ENCODE measurements around the gene ALPL. TPM values are rescaled to one million over a fixed set of nuclear protein-coding genes. Genes with fewer than 3 reads are reported as not detected.

ALPL gene
- polyA plus RNA-seq, 1 experiment, result 0.45 TPM

DNA sequence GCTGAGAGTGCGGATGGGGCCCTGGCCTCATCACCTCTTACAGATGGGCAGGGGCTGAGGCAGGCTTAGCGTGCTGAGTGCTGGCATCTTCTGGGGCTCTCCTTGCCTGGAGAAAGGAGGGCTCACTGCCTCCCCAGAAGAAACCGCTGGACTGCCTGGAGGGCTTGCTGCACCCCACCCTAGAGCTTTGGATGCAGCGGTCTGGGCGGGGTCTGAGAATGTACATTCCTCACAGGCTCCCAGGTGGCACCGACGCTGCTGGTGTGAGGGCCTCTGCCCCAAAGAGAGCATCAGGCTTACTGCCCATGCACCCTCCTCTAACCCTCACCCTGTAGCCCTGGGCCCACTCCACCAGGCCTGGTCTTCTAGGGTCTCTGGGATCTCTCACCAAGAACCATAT, 108.8 kb downstream of the ALPL start:
- TF ChIP-seq, protein P1, sequence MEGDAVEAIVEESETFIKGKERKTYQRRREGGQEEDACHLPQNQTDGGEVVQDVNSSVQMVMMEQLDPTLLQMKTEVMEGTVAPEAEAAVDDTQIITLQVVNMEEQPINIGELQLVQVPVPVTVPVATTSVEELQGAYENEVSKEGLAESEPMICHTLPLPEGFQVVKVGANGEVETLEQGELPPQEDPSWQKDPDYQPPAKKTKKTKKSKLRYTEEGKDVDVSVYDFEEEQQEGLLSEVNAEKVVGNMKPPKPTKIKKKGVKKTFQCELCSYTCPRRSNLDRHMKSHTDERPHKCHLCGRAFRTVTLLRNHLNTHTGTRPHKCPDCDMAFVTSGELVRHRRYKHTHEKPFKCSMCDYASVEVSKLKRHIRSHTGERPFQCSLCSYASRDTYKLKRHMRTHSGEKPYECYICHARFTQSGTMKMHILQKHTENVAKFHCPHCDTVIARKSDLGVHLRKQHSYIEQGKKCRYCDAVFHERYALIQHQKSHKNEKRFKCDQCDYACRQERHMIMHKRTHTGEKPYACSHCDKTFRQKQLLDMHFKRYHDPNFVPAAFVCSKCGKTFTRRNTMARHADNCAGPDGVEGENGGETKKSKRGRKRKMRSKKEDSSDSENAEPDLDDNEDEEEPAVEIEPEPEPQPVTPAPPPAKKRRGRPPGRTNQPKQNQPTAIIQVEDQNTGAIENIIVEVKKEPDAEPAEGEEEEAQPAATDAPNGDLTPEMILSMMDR (IDR thresholded peaks at IDR 0.05; ENCODE audit: insufficient read depth, low read depth, low read length), result no peak
- H3K36me3 ChIP-seq (ENCODE audit: control insufficient read depth, insufficient read depth, low read length), result no peaks in the 10 kb centered on the region
- H3K4me3 ChIP-seq (ENCODE audit: low read depth, low read length), result no peak overlapping the region
- ChIA-PET CTCF (no interaction called here), POLR2A (no interaction called here)
- no peak for DNase-seq (ENCODE audit: low read depth)
- H3K27me3 ChIP-seq (ENCODE audit: control insufficient read depth, insufficient read depth, low read length), result peaks cover 9% of the 10 kb centered on the region; the same call in 1 of the 2 replicates

DNA sequence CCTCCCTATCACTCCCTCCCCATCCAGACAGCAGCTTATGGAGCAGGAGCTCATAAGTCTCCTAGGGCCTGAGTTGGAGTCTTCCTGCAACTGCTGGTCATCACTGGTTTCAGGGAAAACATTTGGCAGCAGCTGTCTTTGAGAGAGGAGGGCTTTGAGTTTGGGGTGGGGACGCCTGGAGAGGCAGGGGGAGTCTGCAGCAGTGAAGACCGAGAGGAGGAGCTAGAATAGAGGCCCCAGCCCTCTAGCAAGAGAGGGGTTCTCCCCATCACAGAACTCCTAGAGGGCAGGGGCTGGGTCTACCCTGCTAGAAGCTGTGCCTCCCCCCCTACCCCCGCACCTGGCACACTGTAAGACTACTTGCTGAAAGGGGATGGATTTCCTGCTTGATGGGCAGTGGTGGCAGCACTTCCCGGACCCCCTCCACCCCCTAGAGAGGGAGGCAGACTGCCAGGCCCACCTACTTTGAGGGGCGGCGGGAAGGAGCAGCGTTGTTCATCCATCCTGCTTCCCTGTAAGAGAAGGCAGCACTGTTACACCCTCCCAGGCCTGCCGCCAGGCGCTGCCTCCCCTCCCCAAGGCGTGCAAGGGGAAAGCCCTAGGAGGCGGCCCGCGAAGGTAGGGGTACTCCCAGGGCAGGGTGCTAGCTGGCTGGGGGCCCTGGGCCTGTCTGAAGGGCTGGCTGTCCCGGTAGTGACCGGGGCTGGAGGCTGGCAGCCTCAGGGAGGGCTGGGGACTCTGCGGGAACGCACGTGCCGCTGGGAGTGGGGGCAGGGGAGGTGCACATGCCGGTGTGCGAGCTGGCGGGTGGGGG, 109.5 kb downstream of the ALPL start:
- CTCF ChIA-PET, result interaction anchor here (0.7 kb wide), 1 partner anchor 889 kb away, joined by 4 read pairs; no protein-coding TSS in a partner anchor

DNA sequence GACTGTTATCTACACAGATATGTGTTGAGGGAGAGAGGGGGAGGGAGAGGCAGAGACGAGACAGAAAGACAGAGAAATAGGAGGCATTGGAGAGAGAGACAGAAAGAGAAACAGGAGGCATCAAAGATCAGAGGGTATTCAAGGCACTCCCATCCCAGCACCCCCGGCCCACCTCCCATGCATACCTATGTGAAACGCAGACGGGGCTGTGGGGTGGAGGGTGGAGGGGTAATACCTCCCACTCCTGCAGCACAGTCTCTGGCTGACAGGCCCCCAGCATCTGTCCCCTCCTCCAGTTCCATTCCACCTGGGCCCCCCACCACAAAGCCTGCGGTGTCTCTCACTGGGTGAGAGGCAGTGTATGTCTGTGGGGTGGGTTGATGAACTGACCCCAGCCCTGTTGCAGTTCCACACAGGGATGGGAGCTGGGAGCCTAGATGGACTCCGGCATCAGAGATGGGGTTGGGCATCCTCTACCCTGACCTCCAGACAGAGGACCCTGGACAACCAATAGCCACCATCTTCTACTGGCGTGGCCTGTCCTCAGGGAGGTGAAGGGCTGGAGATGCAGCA, 110.2 kb downstream of the ALPL start:
- CTCF ChIA-PET, result interaction anchor here (0.7 to 1.3 kb wide), 2 partner anchors 113 to 888 kb away, joined by 4 read pairs; no protein-coding TSS in a partner anchor
- no peaks in the 10 kb centered on the region for H3K36me3 ChIP-seq (ENCODE audit: control insufficient read depth, insufficient read depth, low read length)
- peaks cover 8% of the 10 kb centered on the region; the same call in 1 of the 2 replicates for H3K27me3 ChIP-seq (ENCODE audit: control insufficient read depth, insufficient read depth, low read length)
- no peak overlapping the region for H3K4me3 ChIP-seq (ENCODE audit: low read depth, low read length)
- DNase-seq (ENCODE audit: low read depth), result no peak
- POLR2A ChIA-PET, result no interaction called here
- TF ChIP-seq, protein P1 (IDR thresholded peaks at IDR 0.05; ENCODE audit: insufficient read depth, low read depth, low read length), result no peak

More for the DNA sequence above, 109.5 kb downstream of the ALPL start:
- POLR2A ChIA-PET, result no interaction called here
- DNase-seq (ENCODE audit: low read depth), result no peak
- TF ChIP-seq, protein P1 (IDR thresholded peaks at IDR 0.05; ENCODE audit: insufficient read depth, low read depth, low read length), result no peak
- Histone ChIP-seq H3K27me3 (ENCODE audit: control insufficient read depth, insufficient read depth, low read length) (peaks cover 9% of the 10 kb centered on the region; the same call in 1 of the 2 replicates), H3K36me3 (ENCODE audit: control insufficient read depth, insufficient read depth, low read length) (no peaks in the 10 kb centered on the region), H3K4me3 (ENCODE audit: low read depth, low read length) (no peak overlapping the region)

DNA sequence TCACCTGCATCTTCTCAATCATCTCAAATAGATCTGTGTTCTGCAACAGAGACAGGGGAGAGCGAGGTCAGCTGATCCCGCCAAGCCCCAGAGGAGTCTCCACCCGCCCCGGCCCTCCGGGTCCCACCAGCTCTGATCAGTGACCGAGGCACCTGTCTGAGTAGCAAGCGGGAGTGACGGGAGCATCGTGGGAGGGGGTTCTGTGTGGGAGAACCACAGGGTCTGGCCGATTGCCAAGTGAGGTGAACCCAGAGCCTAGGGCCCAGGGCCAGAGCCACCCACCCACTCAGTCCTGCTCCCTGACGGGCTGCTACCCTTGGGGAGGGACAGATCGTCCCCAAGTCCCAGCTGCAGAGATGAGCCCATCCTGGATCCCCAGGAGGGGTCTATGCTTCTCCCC, 110.8 kb downstream of the ALPL start:
- no peak for DNase-seq (ENCODE audit: low read depth)
- TF ChIP-seq, protein P1 (IDR thresholded peaks at IDR 0.05; ENCODE audit: insufficient read depth, low read depth, low read length), result no peak
- ChIA-PET CTCF (interaction anchor here (1.3 kb wide), 1 partner anchor 113 kb away, joined by 4 read pairs; no protein-coding TSS in a partner anchor), POLR2A (no interaction called here)
- H3K4me3 ChIP-seq (ENCODE audit: low read depth, low read length), result no peak overlapping the region
- no peaks in the 10 kb centered on the region for H3K36me3 ChIP-seq (ENCODE audit: control insufficient read depth, insufficient read depth, low read length)
- peaks cover 12% of the 10 kb centered on the region; the same call in 1 of the 2 replicates for H3K27me3 ChIP-seq (ENCODE audit: control insufficient read depth, insufficient read depth, low read length)

DNA sequence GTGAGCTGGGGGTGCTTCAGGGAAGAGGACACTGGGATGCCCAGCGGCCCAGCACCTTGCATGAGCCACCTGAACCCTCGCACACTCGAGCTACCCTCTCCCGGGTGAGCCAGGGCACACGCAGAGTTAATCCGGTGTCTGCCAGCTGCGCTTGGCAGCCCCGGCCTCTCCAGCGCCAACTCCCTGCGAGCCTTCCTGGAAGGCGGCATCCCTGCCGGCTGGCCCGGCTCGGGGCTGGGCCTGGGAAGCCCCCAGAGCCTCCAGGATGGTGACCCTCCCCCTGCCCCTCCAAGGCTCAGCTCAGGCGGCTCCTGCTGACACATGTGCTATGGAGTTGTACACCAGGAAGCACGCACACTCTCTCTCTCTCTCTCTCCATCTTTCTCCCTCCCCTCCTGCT, 111.3 kb downstream of the ALPL start:
- Histone ChIP-seq H3K27me3 (ENCODE audit: control insufficient read depth, insufficient read depth, low read length) (peaks cover 12% of the 10 kb centered on the region; the same call in 1 of the 2 replicates), H3K36me3 (ENCODE audit: control insufficient read depth, insufficient read depth, low read length) (no peaks in the 10 kb centered on the region), H3K4me3 (ENCODE audit: low read depth, low read length) (no peak overlapping the region)
- TF ChIP-seq, protein P1 (IDR thresholded peaks at IDR 0.05; ENCODE audit: insufficient read depth, low read depth, low read length), result no peak
- ChIA-PET POLR2A (no interaction called here), CTCF (interaction anchor here (1.3 kb wide), 1 partner anchor 114 kb away, joined by 4 read pairs; no protein-coding TSS in a partner anchor)
- no peak for DNase-seq (ENCODE audit: low read depth)

Measured in BJ (cell line).